Activated CD4-positive, alpha-beta T cell treated with anti-CD3 and anti-CD28 coated beads, Interleukin-2, amount 10 ng/mL, durations not matched to agents 7 days and 5 days (primary cell): ENCODE data around the gene DCC. TPM values are rescaled to one million over a fixed set of nuclear protein-coding genes. Genes with fewer than 3 reads are reported as not detected.

Source experiments
- CTCF ChIA-PET: fragments of 350-600 bp; sonication (Branson Sonifier 250); formaldehyde crosslinking; loops from one replicate; lab custom pipeline; 2021; ENCODE audit warnings: antibody characterized with exemption; lab: Charles Lee
- POLR2A ChIA-PET: fragments of 350-600 bp; sonication (Branson Sonifier 250); formaldehyde crosslinking; loops from one replicate; lab custom pipeline; 2021; ENCODE audit warnings: antibody characterized with exemption; lab: Charles Lee
- DNase-seq: peaks from one replicate; pipeline ENCODE4 v3.0.0-alpha.2; 2020
- H3K27ac Mint-ChIP-seq: one replicate; pipeline ENCODE4 v1.8.0; 2021; ENCODE audit warnings: mild to moderate bottlenecking, moderate library complexity, mixed read lengths
- H3K27me3 Mint-ChIP-seq: one replicate; pipeline ENCODE4 v1.8.0; 2021; ENCODE audit warnings: mixed read lengths
- H3K36me3 Mint-ChIP-seq: one replicate; pipeline ENCODE4 v1.8.0; 2021; ENCODE audit warnings: low read depth, mixed read lengths
- H3K4me1 Mint-ChIP-seq: one replicate; pipeline ENCODE4 v1.8.0; 2021; ENCODE audit warnings: mixed read lengths
- H3K4me3 Mint-ChIP-seq: one replicate; pipeline ENCODE4 v1.8.0; 2021; ENCODE audit warnings: mild to moderate bottlenecking, moderate library complexity, mixed read lengths
- H3K9me3 Mint-ChIP-seq: one replicate; pipeline ENCODE4 v1.8.0; 2021; ENCODE audit warnings: mixed read lengths
- total RNA-seq, 2 experiments: library from RNA; stranded (reverse); gene quantifications; one replicate each; pipeline ENCODE4 v1.2.3, GENCODE V29; 2021

The DCC gene
- total RNA-seq, 2 experiments from 2014 or later = not detected

DNA sequence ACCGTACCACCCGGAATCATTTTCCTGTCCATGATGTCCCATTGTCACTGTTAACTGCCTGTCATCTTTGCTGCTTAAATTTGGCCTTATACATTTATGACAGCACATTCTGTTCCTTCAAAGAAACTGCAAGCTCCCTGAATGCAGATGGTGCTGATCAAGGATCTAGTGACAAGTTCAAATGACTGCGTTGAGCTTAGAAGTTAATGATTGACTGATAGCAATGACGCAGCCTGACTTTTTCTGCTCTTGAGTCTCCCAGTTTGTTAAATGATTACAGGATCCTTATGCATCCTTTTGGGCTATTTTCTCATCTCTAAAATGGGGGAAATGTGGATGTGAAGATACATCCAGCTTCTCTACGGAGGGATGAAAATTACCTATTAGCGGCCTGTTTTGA is 159.0 kb downstream of the DCC start:
- DNase-seq = no peak
- ChIA-PET POLR2A (no interaction called here), CTCF (no interaction called here)
- H3K4me3 Mint-ChIP-seq = no peak overlapping the region
- H3K4me1 Mint-ChIP-seq = no peaks in the 10 kb centered on the region
- H3K36me3 Mint-ChIP-seq = no peaks in the 10 kb centered on the region
- no peak overlapping the region for H3K27ac Mint-ChIP-seq
- H3K9me3 Mint-ChIP-seq = peaks cover 9% of the 10 kb centered on the region
- no peaks in the 10 kb centered on the region for H3K27me3 Mint-ChIP-seq

- Mint-ChIP-seq H3K27ac (no peak overlapping the region), H3K4me1 (no peaks in the 10 kb centered on the region), H3K36me3 (no peaks in the 10 kb centered on the region), H3K9me3 (peaks cover 5% of the 10 kb centered on the region), H3K27me3 (no peaks in the 10 kb centered on the region), H3K4me3 (no peak overlapping the region)
- CTCF ChIA-PET = no interaction called here
- no peak for DNase-seq
- POLR2A ChIA-PET = no interaction called here
Observed at GRCh38 chr18:52499644-52500043, 159.6 kb downstream of the DCC start.

DNA sequence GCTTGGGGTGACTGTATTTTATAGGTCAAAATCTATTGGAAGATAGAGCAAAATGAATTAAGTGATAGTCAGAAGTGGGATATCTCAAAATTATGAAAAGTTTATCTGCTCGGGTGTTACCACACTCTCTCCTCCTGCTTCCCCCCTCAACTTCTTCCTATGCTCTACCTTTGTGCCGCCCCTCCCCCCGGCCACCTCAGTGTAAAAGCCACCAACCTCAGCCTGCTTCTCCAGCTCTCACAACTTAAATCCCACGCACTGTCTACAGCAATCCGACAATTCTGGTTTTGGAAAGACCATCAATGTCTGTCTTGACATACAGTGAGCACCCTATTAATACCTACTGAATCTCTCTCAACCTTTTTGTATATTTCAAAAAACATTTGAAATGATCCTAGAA is 164.6 kb downstream of the DCC start:
- no peak overlapping the region for H3K27ac Mint-ChIP-seq
- no peaks in the 10 kb centered on the region for H3K27me3 Mint-ChIP-seq
- ChIA-PET CTCF (no interaction called here), POLR2A (no interaction called here)
- no peak overlapping the region for H3K4me3 Mint-ChIP-seq
- H3K4me1 Mint-ChIP-seq = no peaks in the 10 kb centered on the region
- no peak for DNase-seq
- H3K9me3 Mint-ChIP-seq = peaks cover 2% of the 10 kb centered on the region
- H3K36me3 Mint-ChIP-seq = no peaks in the 10 kb centered on the region

DNA sequence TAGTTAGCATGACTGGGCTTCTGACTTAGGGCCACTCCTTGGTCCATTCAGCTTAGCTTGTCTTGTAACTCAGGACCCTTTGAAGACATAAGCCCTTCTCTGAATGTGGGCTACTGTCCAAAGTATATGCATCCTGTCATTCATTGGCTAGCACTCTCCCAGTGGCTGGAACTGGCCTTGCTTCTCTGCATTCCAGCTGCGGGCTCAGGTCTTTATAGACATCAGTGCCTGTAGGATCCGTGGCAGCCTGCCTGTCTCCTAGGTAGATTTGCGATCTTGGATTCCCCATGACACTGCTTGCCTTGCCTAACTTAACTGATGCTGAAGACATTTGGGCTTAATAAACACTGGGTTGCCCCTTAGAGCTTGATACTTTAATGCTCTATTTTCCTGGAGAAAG is 170.1 kb downstream of the DCC start:
- Mint-ChIP-seq H3K4me3 (no peak overlapping the region), H3K27ac (no peak overlapping the region), H3K36me3 (no peaks in the 10 kb centered on the region), H3K27me3 (no peaks in the 10 kb centered on the region), H3K4me1 (no peaks in the 10 kb centered on the region), H3K9me3 (peaks cover 2% of the 10 kb centered on the region)
- DNase-seq = no peak
- POLR2A ChIA-PET = no interaction called here
- CTCF ChIA-PET = interaction anchor here (0.6 kb wide), 1 partner anchor 1871 kb away, joined by 3 read pairs; no protein-coding TSS in a partner anchor

DNA sequence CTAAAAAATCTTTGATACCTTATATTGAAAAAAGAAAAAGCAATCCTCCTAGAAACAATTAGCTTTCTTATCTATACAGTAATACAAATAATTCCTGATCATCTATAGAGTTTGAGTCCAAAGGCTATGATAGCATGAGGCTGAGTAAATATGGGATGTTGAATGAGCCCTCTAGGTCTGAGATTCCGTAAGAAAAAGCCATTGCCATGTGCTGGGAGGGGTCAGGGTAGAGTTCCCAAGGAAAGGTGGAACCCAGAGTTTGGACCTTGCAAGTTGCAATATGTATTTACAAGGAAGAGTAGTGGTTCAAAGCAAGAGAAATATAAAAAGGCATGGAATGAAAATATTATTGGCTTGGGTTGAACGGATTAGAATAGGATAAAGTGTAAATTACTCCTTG is 178.1 kb downstream of the DCC start:
- Mint-ChIP-seq H3K27me3 (no peaks in the 10 kb centered on the region), H3K4me3 (no peak overlapping the region), H3K36me3 (no peaks in the 10 kb centered on the region), H3K4me1 (no peaks in the 10 kb centered on the region), H3K27ac (no peak overlapping the region), H3K9me3 (no peaks in the 10 kb centered on the region)
- ChIA-PET POLR2A (no interaction called here), CTCF (no interaction called here)
- DNase-seq = no peak

DNA sequence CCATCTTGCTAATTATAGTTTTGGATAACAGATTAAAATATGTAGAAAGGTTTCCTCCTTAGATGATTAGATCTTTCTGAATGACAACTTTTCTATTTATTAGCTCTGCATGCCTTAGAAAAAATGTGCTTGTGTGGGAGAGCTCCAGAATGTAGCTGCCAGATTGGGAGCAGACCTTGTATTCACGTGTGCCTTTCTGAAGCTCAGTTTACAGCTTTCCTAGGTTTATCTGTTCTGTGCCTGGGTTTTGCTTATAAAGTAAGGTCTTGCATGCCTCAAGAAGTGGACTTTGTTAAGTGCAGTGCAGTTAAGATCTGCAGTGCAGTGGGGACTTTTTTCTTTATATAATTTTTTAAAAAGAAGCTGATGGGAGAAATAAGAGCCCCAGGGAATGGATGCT is 179.0 kb downstream of the DCC start:
- H3K27ac Mint-ChIP-seq = no peak overlapping the region
- no peak overlapping the region for H3K4me3 Mint-ChIP-seq

GRCh38 chr18:52523566-52523965 is 183.6 kb downstream of the DCC start:
- DNase-seq = no peak
- Mint-ChIP-seq H3K36me3 (no peaks in the 10 kb centered on the region), H3K27ac (no peak overlapping the region), H3K9me3 (no peaks in the 10 kb centered on the region), H3K4me1 (no peaks in the 10 kb centered on the region), H3K4me3 (no peak overlapping the region), H3K27me3 (no peaks in the 10 kb centered on the region)
- ChIA-PET POLR2A (no interaction called here), CTCF (no interaction called here)

More for the DNA sequence above, 179.0 kb downstream of the DCC start:
- Mint-ChIP-seq H3K9me3 (no peaks in the 10 kb centered on the region), H3K36me3 (no peaks in the 10 kb centered on the region), H3K27me3 (no peaks in the 10 kb centered on the region), H3K4me1 (no peaks in the 10 kb centered on the region)
- ChIA-PET POLR2A (no interaction called here), CTCF (no interaction called here)
- no peak for DNase-seq

- no peaks in the 10 kb centered on the region for H3K27me3 Mint-ChIP-seq
- no peak overlapping the region for H3K4me3 Mint-ChIP-seq
- no peaks in the 10 kb centered on the region for H3K36me3 Mint-ChIP-seq
- no peaks in the 10 kb centered on the region for H3K9me3 Mint-ChIP-seq
- CTCF ChIA-PET = no interaction called here
- H3K27ac Mint-ChIP-seq = no peak overlapping the region
- DNase-seq = no peak
- no peaks in the 10 kb centered on the region for H3K4me1 Mint-ChIP-seq
- POLR2A ChIA-PET = no interaction called here
Observed at GRCh38 chr18:52531836-52532235, 191.8 kb downstream of the DCC start.

GRCh38 chr18:52536039-52536438 is 196.0 kb downstream of the DCC start:
- Mint-ChIP-seq H3K9me3 (no peaks in the 10 kb centered on the region), H3K27ac (no peak overlapping the region), H3K4me1 (no peaks in the 10 kb centered on the region), H3K36me3 (no peaks in the 10 kb centered on the region), H3K4me3 (no peak overlapping the region), H3K27me3 (no peaks in the 10 kb centered on the region)
- ChIA-PET POLR2A (no interaction called here), CTCF (no interaction called here)
- DNase-seq = no peak

- no peaks in the 10 kb centered on the region for H3K9me3 Mint-ChIP-seq
- H3K36me3 Mint-ChIP-seq = no peaks in the 10 kb centered on the region
- DNase-seq = no peak
- CTCF ChIA-PET = no interaction called here
- no peaks in the 10 kb centered on the region for H3K4me1 Mint-ChIP-seq
- POLR2A ChIA-PET = no interaction called here
- H3K4me3 Mint-ChIP-seq = no peak overlapping the region
- no peak overlapping the region for H3K27ac Mint-ChIP-seq
- no peaks in the 10 kb centered on the region for H3K27me3 Mint-ChIP-seq
Observed at GRCh38 chr18:52537261-52537660, 197.3 kb downstream of the DCC start.

DNA sequence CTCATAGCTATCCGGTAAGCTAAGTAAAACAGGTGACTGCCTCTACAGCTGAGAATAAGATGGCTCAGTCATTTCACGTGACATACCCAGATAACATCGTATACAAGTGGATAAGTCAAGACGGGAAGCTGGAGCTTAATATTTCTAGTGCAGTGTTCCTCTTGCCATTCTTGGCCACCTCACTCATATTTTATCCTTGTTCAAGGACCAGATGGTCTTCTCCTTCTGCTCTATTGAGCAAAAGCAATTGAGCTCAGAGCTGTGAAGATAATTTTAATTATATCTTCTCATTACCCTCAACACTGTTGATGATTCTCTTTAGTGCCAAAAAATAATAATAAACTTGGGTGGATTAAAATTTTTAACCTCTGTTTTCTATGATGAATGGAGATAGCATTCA is 201.1 kb downstream of the DCC start:
- Mint-ChIP-seq H3K36me3 (no peaks in the 10 kb centered on the region), H3K27me3 (no peaks in the 10 kb centered on the region), H3K9me3 (no peaks in the 10 kb centered on the region), H3K4me3 (no peak overlapping the region), H3K4me1 (no peaks in the 10 kb centered on the region), H3K27ac (no peak overlapping the region)
- ChIA-PET CTCF (no interaction called here), POLR2A (no interaction called here)
- no peak for DNase-seq

GRCh38 chr18:52544086-52544485 is 204.1 kb downstream of the DCC start:
- CTCF ChIA-PET = interaction anchor here (0.6 kb wide), 1 partner anchor 219 kb away, joined by 4 read pairs; no protein-coding TSS in a partner anchor
- POLR2A ChIA-PET = no interaction called here
- Mint-ChIP-seq H3K4me3 (no peak overlapping the region), H3K36me3 (no peaks in the 10 kb centered on the region), H3K4me1 (no peaks in the 10 kb centered on the region), H3K27ac (no peak overlapping the region), H3K27me3 (no peaks in the 10 kb centered on the region), H3K9me3 (no peaks in the 10 kb centered on the region)
- DNase-seq = no peak

DNA sequence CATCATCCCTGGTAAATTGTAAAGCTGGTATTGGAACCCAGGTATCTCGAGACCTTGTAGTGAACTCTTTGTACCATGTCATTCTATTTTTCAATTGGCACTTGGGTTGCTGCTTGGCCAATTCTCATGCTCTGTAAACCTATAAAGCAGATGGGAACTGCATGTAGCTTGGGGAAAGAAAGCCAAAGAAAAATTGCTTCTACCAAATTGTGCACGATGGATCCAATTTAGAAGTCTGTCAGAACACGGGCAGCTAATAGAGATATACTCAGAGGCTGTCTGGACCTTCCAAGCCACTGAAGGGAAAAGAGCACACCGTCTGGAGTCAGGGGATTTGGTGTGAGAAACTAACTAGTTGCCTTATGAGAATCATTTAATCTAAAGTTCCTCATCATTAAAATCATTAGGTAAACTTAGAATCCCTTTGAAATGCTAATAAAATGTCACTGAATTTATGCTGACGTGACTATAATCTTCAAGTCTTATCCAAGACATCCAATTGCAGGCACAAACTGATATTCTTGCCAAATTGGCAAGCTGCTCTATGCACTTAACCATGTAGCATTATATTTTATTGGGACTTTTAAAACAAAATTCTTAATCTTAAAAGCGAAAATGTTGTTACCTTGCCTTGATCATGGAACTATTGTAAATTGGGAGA is 206.8 kb downstream of the DCC start:
- POLR2A ChIA-PET = no interaction called here
- H3K9me3 Mint-ChIP-seq = no peaks in the 10 kb centered on the region
- no peak overlapping the region for H3K4me3 Mint-ChIP-seq
- H3K27me3 Mint-ChIP-seq = no peaks in the 10 kb centered on the region
- H3K36me3 Mint-ChIP-seq = no peaks in the 10 kb centered on the region
- H3K27ac Mint-ChIP-seq = no peak overlapping the region
- CTCF ChIA-PET = no interaction called here
- no peaks in the 10 kb centered on the region for H3K4me1 Mint-ChIP-seq
- no peak for DNase-seq

GRCh38 chr18:52553441-52553840 is 213.4 kb downstream of the DCC start:
- H3K36me3 Mint-ChIP-seq = no peaks in the 10 kb centered on the region
- ChIA-PET CTCF (no interaction called here), POLR2A (no interaction called here)
- no peak overlapping the region for H3K4me3 Mint-ChIP-seq
- no peaks in the 10 kb centered on the region for H3K27me3 Mint-ChIP-seq
- no peaks in the 10 kb centered on the region for H3K9me3 Mint-ChIP-seq
- no peaks in the 10 kb centered on the region for H3K4me1 Mint-ChIP-seq
- H3K27ac Mint-ChIP-seq = no peak overlapping the region
- DNase-seq = no peak
